HEK293 (cell line): ENCODE results near the gene BUD23.
A peak's percentile ranks its signal among the peaks of the same experiment; 100 is the strongest.

ENCODE experiments used
- CTCF ChIA-PET: fragments of 350-600 bp; formaldehyde crosslinking; extraction: SDS; loops from one replicate; lab custom pipeline; 2021; ENCODE audit warnings: antibody characterized with exemption; lab: Yijun Ruan, JAX
- POLR2A ChIA-PET: fragments of 300-600 bp; formaldehyde crosslinking; extraction: SDS; loops from one replicate; lab custom pipeline; 2020; ENCODE audit warnings: antibody characterized with exemption, inconsistent platforms; lab: Yijun Ruan, JAX
- H3K27ac ChIP-seq: fragments of 200-500 bp; sonication (Bioruptor generic); 2 replicates; pipeline ENCODE4 v1.5.1; 2014; ENCODE audit warnings: low read depth, low read length, control low read depth, inconsistent platforms; ENCODE audit errors: extremely low read depth
- H3K36me3 ChIP-seq, 2 experiments: fragments of 200-500 bp in 1 of 2; sonication (Bioruptor generic) in 1 of 2; 1 replicate in 1 of 2; 2 replicates in 1 of 2; pipeline ENCODE4 v1.5.1; 2014 to 2017; ENCODE audit warnings: inconsistent platforms in 2 of 2, low read length in 2 of 2; ENCODE audit not compliant: control insufficient read depth in 2 of 2, insufficient read depth in 1 of 2
- H3K4me1 ChIP-seq: fragments of 200-500 bp; sonication (Bioruptor generic); 2 replicates; pipeline ENCODE4 v1.5.1; 2014; ENCODE audit warnings: mild to moderate bottlenecking, low read length, inconsistent platforms; ENCODE audit not compliant: control insufficient read depth, insufficient read depth
- H3K4me3 ChIP-seq: 2 replicates; pipeline ENCODE4 v1.5.1; 2011; ENCODE audit warnings: low read depth, mild to moderate bottlenecking, control low read depth, low read length, moderate library complexity
- H3K9me3 ChIP-seq: fragments of 200-500 bp; sonication (Bioruptor generic); 2 replicates; pipeline ENCODE4 v1.5.1; 2014; ENCODE audit warnings: low read depth, low read length, inconsistent platforms; ENCODE audit not compliant: control insufficient read depth, insufficient read depth
- ELK4 ChIP-seq: IDR thresholded peaks from 2 replicates; pipeline ENCODE4 v1.6.1; 2011; ENCODE audit warnings: mild to moderate bottlenecking, low read depth, low read length, borderline replicate concordance
- GLIS2 ChIP-seq: fragments of 450-650 bp; formaldehyde crosslinking; IDR thresholded peaks from 2 replicates; pipeline ENCODE4 v1.5.1; 2016; ENCODE audit warnings: missing biosample characterization, missing genetic modification characterization
- HOXD13 ChIP-seq: sonication (generic); formaldehyde crosslinking; IDR thresholded peaks from 2 replicates; pipeline ENCODE4 v1.8.0; 2022; ENCODE audit warnings: missing genetic modification reagents, borderline replicate concordance
- KLF16 ChIP-seq: fragments of 450-650 bp; formaldehyde crosslinking; IDR thresholded peaks from 2 replicates; pipeline ENCODE4 v1.5.1; 2017; ENCODE audit warnings: missing biosample characterization, missing genetic modification characterization
- ZBTB20 ChIP-seq: fragments of 450-650 bp; formaldehyde crosslinking; IDR thresholded peaks from 2 replicates; pipeline ENCODE4 v1.5.1; 2016; ENCODE audit warnings: missing biosample characterization, missing genetic modification characterization
- ZBTB7A ChIP-seq: fragments of 450-650 bp; formaldehyde crosslinking; IDR thresholded peaks from 2 replicates; pipeline ENCODE4 v1.5.1; 2016; ENCODE audit warnings: low read depth, missing biosample characterization, missing genetic modification characterization
- ZNF132 ChIP-seq: fragments of 450-650 bp; formaldehyde crosslinking; IDR thresholded peaks from 2 replicates; pipeline ENCODE4 v1.5.1; 2017; ENCODE audit warnings: missing biosample characterization, missing genetic modification characterization, borderline replicate concordance
- ZNF335 ChIP-seq: fragments of 450-650 bp; formaldehyde crosslinking; conservative IDR thresholded peaks from 2 replicates; pipeline ENCODE4 v1.5.1; 2016; ENCODE audit warnings: missing biosample characterization, missing genetic modification characterization
- ZNF341 ChIP-seq: fragments of 450-650 bp; formaldehyde crosslinking; IDR thresholded peaks from 2 replicates; pipeline ENCODE4; 2016; ENCODE audit warnings: low read depth, missing biosample characterization, missing genetic modification characterization
- ZNF362 ChIP-seq: fragments of 450-650 bp; formaldehyde crosslinking; IDR thresholded peaks from 2 replicates; pipeline ENCODE4 v1.5.1; 2016; ENCODE audit warnings: missing biosample characterization, missing genetic modification characterization
- ZNF37A ChIP-seq: fragments of 450-650 bp; IDR thresholded peaks from 2 replicates; pipeline ENCODE4 v1.5.1; 2018; ENCODE audit warnings: missing biosample characterization, missing genetic modification characterization
- ZNF549 ChIP-seq: fragments of 450-650 bp; IDR thresholded peaks from 2 replicates; pipeline ENCODE4 v1.5.1; 2018; ENCODE audit warnings: missing biosample characterization, missing genetic modification characterization, mild to moderate bottlenecking, inconsistent platforms, moderate library complexity
- ZNF777 ChIP-seq: fragments of 450-650 bp; formaldehyde crosslinking; IDR thresholded peaks from 2 replicates; pipeline ENCODE4 v1.5.1; 2017; ENCODE audit warnings: missing biosample characterization, missing genetic modification characterization, borderline replicate concordance
- TF ChIP-seq, protein P1 (sequence below): fragments of 450-650 bp; formaldehyde crosslinking; conservative IDR thresholded peaks from 2 replicates; pipeline ENCODE4 v1.5.1; 2016; ENCODE audit warnings: low read depth, missing biosample characterization, missing genetic modification characterization
- TF ChIP-seq, protein P2 (sequence below): fragments of 450-650 bp; formaldehyde crosslinking; IDR thresholded peaks from 2 replicates; pipeline ENCODE4 v1.5.1; 2016; ENCODE audit warnings: missing biosample characterization, missing genetic modification characterization
- TF ChIP-seq, protein P3 (sequence below): fragments of 450-650 bp; formaldehyde crosslinking; optimal IDR thresholded peaks from 2 replicates; pipeline ENCODE3; 2016; ENCODE audit warnings: missing biosample characterization, mild to moderate bottlenecking, missing genetic modification characterization
- TF ChIP-seq, protein P4 (sequence below): fragments of 450-650 bp; formaldehyde crosslinking; IDR thresholded peaks from 2 replicates; pipeline ENCODE4 v1.5.1; 2016; ENCODE audit warnings: missing biosample characterization, missing genetic modification characterization

The BUD23 gene

DNA sequence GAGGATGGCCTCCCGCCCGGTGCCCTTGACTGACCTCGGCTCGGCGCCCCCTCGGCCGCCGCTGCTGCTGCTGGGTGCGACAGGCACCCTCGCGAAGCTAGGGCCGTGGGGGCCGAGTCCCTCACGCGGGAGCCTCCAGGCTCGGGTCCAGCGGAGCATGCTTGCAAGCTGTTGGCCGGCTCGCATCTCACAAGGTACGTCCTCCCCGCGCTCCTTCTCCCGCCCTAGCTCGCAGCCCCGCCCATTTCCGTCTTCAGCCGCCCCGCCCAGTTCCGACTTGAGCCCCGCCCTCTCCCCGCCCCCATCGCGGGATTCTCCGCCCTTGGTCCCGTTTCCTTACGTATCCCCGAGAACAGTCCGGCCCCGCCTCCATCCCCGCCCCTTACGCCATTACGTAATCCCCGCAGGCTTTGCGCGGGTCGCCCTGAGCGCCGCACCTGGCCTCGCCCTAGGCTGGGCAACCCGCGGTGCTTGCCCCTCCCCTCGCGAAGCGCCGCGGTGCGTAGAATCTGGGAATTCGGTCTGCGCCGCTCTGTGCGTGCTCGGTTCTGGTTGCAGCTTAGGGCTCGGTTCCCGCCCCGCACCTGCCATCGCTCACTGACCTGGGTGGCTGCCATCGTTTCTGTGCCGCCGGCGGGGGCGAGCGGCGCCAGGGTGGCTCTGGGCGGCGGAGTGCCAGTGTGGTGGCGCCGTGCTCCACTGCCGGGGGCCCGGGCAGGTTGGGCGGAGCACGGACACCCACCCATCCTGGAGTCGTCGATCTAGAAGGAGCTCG is 55.4 kb downstream of the BUD23 start, which contains the start of gene ABHD11 (continued):
- TF ChIP-seq, protein P1, sequence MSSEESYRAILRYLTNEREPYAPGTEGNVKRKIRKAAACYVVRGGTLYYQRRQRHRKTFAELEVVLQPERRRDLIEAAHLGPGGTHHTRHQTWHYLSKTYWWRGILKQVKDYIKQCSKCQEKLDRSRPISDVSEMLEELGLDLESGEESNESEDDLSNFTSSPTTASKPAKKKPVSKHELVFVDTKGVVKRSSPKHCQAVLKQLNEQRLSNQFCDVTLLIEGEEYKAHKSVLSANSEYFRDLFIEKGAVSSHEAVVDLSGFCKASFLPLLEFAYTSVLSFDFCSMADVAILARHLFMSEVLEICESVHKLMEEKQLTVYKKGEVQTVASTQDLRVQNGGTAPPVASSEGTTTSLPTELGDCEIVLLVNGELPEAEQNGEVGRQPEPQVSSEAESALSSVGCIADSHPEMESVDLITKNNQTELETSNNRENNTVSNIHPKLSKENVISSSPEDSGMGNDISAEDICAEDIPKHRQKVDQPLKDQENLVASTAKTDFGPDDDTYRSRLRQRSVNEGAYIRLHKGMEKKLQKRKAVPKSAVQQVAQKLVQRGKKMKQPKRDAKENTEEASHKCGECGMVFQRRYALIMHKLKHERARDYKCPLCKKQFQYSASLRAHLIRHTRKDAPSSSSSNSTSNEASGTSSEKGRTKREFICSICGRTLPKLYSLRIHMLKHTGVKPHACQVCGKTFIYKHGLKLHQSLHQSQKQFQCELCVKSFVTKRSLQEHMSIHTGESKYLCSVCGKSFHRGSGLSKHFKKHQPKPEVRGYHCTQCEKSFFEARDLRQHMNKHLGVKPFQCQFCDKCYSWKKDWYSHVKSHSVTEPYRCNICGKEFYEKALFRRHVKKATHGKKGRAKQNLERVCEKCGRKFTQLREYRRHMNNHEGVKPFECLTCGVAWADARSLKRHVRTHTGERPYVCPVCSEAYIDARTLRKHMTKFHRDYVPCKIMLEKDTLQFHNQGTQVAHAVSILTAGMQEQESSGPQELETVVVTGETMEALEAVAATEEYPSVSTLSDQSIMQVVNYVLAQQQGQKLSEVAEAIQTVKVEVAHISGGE (tag by site-specific recombination), result peak; percentile 64
- TF ChIP-seq ZNF549 (no peak), KLF16 (peak; percentile 44; the same call in 1 of the 2 replicates), ZBTB7A (no peak)
- TF ChIP-seq, all 188 proteins: peak for 57

DNA sequence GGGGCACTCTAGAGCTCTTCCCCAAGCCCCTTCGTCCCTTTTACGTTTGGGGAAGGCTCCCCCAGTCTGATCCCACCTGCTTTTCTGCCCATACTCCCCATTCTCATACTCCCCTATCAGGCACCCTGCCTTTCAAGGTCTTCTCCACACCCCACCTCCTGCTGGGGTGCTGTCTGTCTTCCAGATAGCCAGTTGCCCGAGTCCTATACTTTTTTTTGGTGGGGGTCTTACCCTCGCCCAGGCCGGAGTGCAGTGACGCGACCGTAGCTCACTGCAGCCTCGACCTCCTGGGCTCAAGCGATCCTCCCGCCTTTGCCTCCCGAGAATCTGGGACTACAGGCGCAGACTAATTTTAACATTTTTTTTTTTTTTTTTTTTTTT is 56.0 kb downstream of the BUD23 start:
- ChIA-PET POLR2A (interaction anchor here (0.7 to 3.0 kb wide), 7 partner anchors 23 to 161 kb away, joined by 3 to 16 read pairs (median 12); partner anchors contain the start of genes CLDN3 and TBL2), CTCF (interaction anchor here (0.6 to 3.3 kb wide), 4 partner anchors 17 to 117 kb away, joined by 3 to 18 read pairs (median 4); no protein-coding TSS in a partner anchor)
- Histone ChIP-seq H3K36me3 (peaks cover 0 to 22% of the 10 kb centered on the region in 2 experiments; a peak in 2 of 3 replicates), H3K27ac (peak overlapping the region; percentile 90), H3K4me1 (peaks cover 8% of the 10 kb centered on the region), H3K9me3 (no peaks in the 10 kb centered on the region), H3K4me3 (peak overlapping the region; percentile 67)
- 0 out of 2 replicates have a peak, but pooled peaks have one; percentile 18 for TF ChIP-seq ZBTB20 (tag by site-specific recombination)
- TF ChIP-seq, protein P2, sequence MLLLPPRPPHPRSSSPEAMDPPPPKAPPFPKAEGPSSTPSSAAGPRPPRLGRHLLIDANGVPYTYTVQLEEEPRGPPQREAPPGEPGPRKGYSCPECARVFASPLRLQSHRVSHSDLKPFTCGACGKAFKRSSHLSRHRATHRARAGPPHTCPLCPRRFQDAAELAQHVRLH (tag by site-specific recombination), result no peak
- TF ChIP-seq ZNF335, result peak; percentile 34
- TF ChIP-seq ZNF362 (tag by site-specific recombination), result peak; percentile 64
- TF ChIP-seq ZNF37A (tag by site-specific recombination), result no peak
- TF ChIP-seq, protein P3, sequence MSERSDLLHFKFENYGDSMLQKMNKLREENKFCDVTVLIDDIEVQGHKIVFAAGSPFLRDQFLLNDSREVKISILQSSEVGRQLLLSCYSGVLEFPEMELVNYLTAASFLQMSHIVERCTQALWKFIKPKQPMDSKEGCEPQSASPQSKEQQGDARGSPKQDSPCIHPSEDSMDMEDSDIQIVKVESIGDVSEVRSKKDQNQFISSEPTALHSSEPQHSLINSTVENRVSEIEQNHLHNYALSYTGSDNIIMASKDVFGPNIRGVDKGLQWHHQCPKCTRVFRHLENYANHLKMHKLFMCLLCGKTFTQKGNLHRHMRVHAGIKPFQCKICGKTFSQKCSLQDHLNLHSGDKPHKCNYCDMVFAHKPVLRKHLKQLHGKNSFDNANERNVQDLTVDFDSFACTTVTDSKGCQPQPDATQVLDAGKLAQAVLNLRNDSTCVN (tag by site-specific recombination), result no peak
- no peak for TF ChIP-seq ZNF132
- no peak for TF ChIP-seq ELK4
- TF ChIP-seq GLIS2 (tag by site-specific recombination), result no peak; the same call in 1 of the 2 replicates
- TF ChIP-seq, protein P4, sequence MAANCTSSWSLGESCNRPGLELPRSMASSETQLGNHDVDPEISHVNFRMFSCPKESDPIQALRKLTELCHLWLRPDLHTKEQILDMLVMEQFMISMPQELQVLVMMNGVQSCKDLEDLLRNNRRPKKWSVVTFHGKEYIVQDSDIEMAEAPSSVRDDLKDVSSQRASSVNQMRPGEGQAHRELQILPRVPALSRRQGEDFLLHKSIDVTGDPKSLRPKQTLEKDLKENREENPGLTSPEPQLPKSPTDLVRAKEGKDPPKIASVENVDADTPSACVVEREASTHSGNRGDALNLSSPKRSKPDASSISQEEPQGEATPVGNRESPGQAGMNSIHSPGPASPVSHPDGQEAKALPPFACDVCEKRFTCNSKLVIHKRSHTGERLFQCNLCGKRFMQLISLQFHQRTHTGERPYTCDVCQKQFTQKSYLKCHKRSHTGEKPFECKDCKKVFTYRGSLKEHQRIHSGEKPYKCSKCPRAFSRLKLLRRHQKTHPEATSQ, result no peak
- TF ChIP-seq HOXD13 (CRISPR knock-in tag), result no peak
- TF ChIP-seq ZNF341 (tag by site-specific recombination), result peak; percentile 27; the same call in 1 of the 2 replicates
- no peak for TF ChIP-seq ZNF777 (tag by site-specific recombination)
